NCI-H2196 treated with DMSO at 0.1 percent for 48 hours (cell line): Measurements from ENCODE around the gene PIP5K1B.
"Not testable (repeated sequence)": the region's sequence is repeated elsewhere in the genome, so short reads cannot be mapped to it uniquely, and the experiment has no call there.

Experiments
- DNase-seq: peaks from one replicate; lab custom pipeline; 2025; ENCODE audit not compliant: unreplicated experiment; lab: John Stamatoyannopoulos, UW

The PIP5K1B gene

GRCh38 chr9:68978501-68978900, 273.5 kb downstream of the PIP5K1B start:
- DNase-seq: no peak

GRCh38 chr9:68979538-68980314, 274.7 kb downstream of the PIP5K1B start:
- DNase-seq: no peak

DNA sequence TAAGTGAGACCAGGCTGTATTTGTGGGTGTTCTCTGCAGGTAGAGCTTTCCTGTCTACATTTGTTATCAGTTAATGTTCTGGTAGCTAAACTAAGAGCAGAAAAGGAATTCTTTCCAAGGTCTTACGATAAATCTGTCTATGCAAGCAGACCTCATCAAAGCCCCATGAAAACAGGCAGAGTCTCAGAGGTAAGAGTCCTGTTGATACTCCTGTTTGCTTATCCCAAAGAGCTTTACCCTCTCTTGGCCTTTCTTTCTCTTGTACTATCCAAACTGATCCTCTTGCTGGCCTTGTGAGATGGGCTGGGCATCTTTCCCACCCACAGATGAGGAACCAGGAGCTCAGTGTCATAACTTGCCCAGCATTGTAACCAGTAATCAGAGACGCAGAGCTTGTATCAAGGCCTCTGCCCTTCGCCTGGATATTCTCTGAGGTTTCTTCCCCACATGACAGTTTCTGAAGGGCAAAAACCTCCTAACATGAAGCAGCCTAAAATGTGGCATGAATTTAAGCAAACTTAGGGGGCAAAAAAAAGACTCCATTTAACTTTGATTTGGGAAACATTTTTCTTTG, 275.4 kb downstream of the PIP5K1B start:
- DNase-seq: no peak

- peak; percentile 26 for DNase-seq
Observed at GRCh38 chr9:68981789-68982188, 276.7 kb downstream of the PIP5K1B start.

DNA sequence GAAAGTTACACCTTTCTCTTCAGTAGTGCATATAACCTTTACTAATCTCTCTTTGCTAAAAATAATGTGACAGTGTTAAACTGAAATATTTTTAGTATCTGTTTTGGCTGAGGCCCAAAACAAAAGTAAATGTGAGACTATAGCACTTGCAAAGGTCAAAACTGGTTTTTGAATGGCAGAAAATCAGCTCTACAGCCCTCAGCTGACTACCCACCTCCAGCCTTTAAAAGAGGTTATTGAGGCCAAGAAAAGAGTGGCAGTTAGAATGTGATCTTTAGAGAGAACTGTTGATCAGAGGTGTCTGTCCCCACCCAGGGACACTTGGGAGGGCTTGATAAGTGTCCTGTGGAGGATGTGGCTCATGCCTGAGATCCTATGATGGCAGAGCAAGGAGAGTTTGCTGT, 278.0 kb downstream of the PIP5K1B start:
- DNase-seq: no peak

- no peak for DNase-seq
Observed at GRCh38 chr9:68983522-68984424, 278.7 kb downstream of the PIP5K1B start.

DNA sequence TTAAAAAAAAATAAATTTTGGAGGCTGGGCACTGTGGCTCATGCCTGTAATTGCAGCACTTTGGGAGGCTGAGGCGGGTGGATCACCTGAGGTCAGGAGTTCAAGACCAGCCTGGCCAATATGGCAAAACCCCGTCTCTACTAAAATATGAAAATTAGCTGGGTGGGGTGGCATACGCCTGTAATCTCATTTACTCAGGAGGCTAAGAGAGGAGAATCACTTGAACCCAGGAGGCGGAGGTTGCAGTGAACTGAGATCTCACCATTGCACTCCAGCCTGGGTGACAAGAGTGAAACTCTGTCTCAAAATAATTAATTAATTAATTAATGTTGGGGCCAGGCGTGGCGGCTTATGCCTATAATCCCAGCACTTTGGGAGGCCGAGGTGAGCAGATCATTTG, 281.9 kb downstream of the PIP5K1B start:
- not testable (repeated sequence) for DNase-seq

DNA sequence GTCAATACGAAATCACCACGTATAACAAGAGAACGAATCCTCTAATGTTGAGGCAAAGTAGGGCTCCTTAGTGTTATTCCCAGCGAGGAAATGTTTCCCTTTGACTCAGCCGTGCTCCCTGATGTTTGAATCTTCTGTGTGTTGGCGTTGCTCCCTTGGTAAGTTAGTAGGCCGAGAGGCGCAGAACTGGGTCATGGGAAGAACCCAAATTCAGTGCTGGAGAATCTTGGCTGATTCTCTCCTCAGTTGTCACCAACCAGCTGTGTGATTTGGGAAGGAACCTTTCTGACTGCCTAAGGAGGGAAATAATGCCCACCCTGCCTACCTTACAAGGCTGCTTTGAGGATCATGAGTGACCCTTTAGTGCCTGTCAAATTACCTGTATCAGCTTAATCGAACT, 286.4 kb downstream of the PIP5K1B start:
- no peak for DNase-seq

GRCh38 chr9:68995776-68996175, 290.7 kb downstream of the PIP5K1B start:
- DNase-seq: no peak

- no peak for DNase-seq
Observed at GRCh38 chr9:68996462-68996861, 291.4 kb downstream of the PIP5K1B start.

DNA sequence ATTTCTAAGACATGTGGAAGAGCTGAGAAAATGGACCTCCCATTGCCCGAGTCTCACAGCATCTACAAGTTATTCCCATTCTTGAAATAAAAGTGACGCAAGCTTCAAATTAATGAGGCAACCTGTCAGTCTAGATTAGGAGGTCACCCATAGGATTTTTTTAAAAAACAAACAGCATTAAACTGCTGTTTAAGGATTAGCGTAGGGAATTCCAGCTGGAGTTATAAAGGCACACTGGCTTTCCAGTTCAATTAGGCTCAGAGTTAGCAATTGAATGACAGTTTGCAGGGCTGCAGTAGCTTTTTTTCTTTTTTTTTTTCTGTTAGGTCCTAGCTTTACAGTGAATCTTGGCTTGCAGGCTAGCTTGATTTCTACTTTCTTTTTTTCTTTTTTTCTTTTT, 292.6 kb downstream of the PIP5K1B start:
- no peak for DNase-seq

- no peak for DNase-seq
Observed at GRCh38 chr9:68998385-68998784, 293.3 kb downstream of the PIP5K1B start.

DNA sequence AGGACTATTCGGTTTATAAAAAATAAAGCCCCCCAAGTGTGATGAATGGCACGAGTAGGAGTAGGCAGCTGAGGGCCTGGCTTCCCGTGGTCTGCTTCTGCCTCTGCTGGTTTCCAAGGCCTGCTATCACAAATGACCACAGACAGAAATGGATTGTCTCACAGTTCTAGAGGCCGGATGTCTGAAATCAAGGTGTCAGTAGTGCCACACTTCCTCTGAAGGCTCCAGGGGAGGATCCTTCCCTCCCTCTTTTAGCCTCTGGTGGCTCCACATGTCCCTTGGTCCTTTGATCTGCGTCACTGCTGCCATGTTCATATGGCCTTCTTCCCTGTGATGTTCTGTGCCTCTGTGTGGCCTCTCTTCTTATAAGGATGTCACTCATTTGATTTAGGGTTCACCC, 293.8 kb downstream of the PIP5K1B start:
- DNase-seq: no peak

GRCh38 chr9:68999393-69000105, 294.5 kb downstream of the PIP5K1B start:
- peak; percentile 45 for DNase-seq

GRCh38 chr9:69001921-69002320, 296.9 kb downstream of the PIP5K1B start:
- DNase-seq: no peak

DNA sequence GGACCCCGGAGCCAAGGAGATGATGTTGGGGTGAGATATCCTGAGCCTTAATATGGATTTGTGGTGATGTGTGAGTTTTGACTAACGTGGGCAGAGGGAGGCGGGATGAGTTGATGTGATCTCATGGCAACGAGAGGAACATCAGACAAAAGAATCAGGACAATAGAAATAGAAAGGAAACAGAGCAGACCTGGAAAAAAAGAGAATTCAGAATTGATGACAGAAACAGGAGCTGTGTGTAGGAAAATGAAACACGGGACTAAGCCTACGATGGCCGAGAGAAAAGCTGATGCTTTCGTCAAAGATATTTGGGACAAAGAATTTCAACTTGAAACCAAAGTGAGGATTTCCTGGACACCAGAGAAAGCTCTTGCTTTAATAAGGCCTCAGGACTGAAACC, 298.0 kb downstream of the PIP5K1B start:
- DNase-seq: no peak

- DNase-seq: no peak
Observed at GRCh38 chr9:69004836-69005235, 299.8 kb downstream of the PIP5K1B start.

GRCh38 chr9:69009708-69010107, 304.7 kb downstream of the PIP5K1B start:
- no peak for DNase-seq

GRCh38 chr9:69012696-69013381, 307.8 kb downstream of the PIP5K1B start:
- no peak for DNase-seq

- no peak for DNase-seq
Observed at GRCh38 chr9:69013382-69013727, 308.3 kb downstream of the PIP5K1B start.

- DNase-seq: no peak
Observed at GRCh38 chr9:69014013-69014412, 309.0 kb downstream of the PIP5K1B start, which contains the start of gene PRKACG. Gene PRKACG (minus strand): TSS chr9:69014113. CDS start chr9:69014092, 21 bp downstream.
